Astrocyte of the spinal cord (primary cell): ENCODE measurements around the gene CAPN13.

Experiments used
- DNase-seq: peaks from one replicate; pipeline ENCODE4 v3.0.0; 2011; ENCODE audit warnings: low read depth, low spot score
- H3K4me3 ChIP-seq: 2 replicates; pipeline ENCODE4 v1.5.1; 2011; ENCODE audit warnings: low read depth, mild to moderate bottlenecking, low read length, moderate library complexity
- CTCF ChIP-seq: IDR thresholded peaks from 2 replicates; pipeline ENCODE4 v1.5.1; 2012; ENCODE audit warnings: low read depth, mild to moderate bottlenecking, low read length, inconsistent platforms
- in situ Hi-C: cut with HindIII; loops from 2 replicates; pipeline ENCODE4 v1.10.0; 2017; ENCODE audit warnings: low sequenced_read_pairs

The CAPN13 gene

GRCh38 chr2:30792521-30792920 lies 14.7 kb downstream of the CAPN13 start:
- H3K4me3 ChIP-seq: no peak overlapping the region
- no peak for DNase-seq
- no peak for TF ChIP-seq CTCF
- in situ Hi-C loops: no loop called here

- DNase-seq: no peak
- TF ChIP-seq CTCF: no peak
- no peak overlapping the region for H3K4me3 ChIP-seq
- in situ Hi-C loops: no loop called here
Observed at GRCh38 chr2:30790879-30791278, 16.4 kb downstream of the CAPN13 start.

GRCh38 chr2:30789670-30790210 lies 17.5 kb downstream of the CAPN13 start:
- in situ Hi-C loops: no loop called here
- H3K4me3 ChIP-seq: no peak overlapping the region
- DNase-seq: no peak
- no peak for TF ChIP-seq CTCF

GRCh38 chr2:30786923-30787685 lies 20.1 kb downstream of the CAPN13 start:
- no peak for DNase-seq
- H3K4me3 ChIP-seq: no peak overlapping the region
- TF ChIP-seq CTCF: no peak
- in situ Hi-C loops: no loop called here

GRCh38 chr2:30784682-30785081 lies 22.6 kb downstream of the CAPN13 start:
- TF ChIP-seq CTCF: no peak
- no peak for DNase-seq
- H3K4me3 ChIP-seq: no peak overlapping the region
- in situ Hi-C loops: no loop called here

- in situ Hi-C loops: no loop called here
- DNase-seq: no peak
- no peak for TF ChIP-seq CTCF
- H3K4me3 ChIP-seq: no peak overlapping the region
Observed at GRCh38 chr2:30781961-30782533, 25.2 kb downstream of the CAPN13 start.
